Occipital lobe (tissue), 2 donors: ENCODE data around the gene S100P. TPM values are rescaled to one million over a fixed set of nuclear protein-coding genes. Genes with fewer than 3 reads are reported as not detected.

Experiments used
- DNase-seq: peaks from one replicate; lab custom pipeline; 2025; lab: John Stamatoyannopoulos, UW
- total RNA-seq: library from RNA; depleted of rRNA; stranded (reverse); fragments of >200 nt; gene quantifications from one replicate; pipeline ENCODE4 v1.2.3, GENCODE V29; 2014

Gene S100P
- total RNA-seq, 1 donor from 2014 or later: 1.6 TPM

- no peak for DNase-seq
Observed at GRCh38 chr4:6695660-6696610, 2.3 kb downstream of the S100P start.

DNA sequence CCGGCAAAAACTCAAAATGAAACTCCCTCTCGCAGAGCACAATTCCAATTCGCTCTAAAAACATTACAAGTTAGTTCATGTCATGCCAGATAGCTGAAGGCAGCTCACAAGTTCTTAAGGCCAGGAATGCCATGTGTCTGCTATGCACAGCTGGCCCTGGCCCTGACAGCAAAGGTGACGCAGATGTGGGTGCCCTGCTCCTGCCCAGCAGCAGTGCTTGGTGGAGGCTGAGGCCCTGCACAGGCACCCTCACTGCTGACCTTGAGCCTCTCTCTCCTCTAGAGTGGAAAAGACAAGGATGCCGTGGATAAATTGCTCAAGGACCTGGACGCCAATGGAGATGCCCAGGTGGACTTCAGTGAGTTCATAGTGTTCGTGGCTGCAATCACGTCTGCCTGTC is 2.9 kb downstream of the S100P start:
- no peak for DNase-seq

DNA sequence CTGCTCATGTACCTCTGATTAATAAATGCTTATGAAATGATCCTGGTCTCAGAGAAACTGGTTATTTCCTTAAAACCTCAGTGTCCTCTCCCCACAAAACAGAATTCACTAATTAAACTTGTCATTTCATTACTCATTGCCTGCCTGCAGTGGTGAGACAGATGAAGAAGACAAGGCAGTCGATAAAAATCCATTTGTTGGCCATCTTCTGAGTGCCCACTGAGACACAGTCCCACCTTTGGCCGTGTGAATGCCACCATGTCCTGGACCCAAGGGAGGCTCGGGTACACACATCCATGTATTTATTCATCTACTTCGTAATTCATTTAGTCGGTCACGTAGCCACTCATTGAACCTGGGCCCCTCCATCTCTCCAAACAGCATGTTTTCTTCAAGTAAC is 3.5 kb downstream of the S100P start:
- no peak for DNase-seq

- no peak for DNase-seq
Observed at GRCh38 chr4:6699388-6699787, 5.7 kb downstream of the S100P start.

GRCh38 chr4:6699903-6700302 is 6.2 kb downstream of the S100P start:
- DNase-seq: no peak

GRCh38 chr4:6701371-6701770 is 7.7 kb downstream of the S100P start:
- DNase-seq: no peak

DNA sequence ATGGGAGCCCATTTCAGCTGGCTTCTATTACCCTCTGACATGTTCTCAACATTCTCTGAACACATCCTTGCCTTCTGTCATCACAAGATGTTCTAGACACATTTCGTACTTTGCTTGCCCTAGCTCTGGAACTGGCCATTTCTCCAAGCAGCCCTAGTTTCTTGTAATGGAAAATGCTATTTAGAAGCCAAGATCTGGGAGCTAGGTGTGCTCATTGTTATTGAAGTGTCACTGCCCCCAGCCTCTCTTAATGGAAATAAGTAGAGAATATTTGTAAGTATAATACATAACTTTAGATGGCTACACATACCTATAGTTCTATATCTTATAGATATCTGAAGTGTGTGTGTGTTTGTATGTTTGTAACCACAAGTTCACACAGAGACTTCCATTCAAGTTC is 9.1 kb downstream of the S100P start:
- no peak for DNase-seq

DNA sequence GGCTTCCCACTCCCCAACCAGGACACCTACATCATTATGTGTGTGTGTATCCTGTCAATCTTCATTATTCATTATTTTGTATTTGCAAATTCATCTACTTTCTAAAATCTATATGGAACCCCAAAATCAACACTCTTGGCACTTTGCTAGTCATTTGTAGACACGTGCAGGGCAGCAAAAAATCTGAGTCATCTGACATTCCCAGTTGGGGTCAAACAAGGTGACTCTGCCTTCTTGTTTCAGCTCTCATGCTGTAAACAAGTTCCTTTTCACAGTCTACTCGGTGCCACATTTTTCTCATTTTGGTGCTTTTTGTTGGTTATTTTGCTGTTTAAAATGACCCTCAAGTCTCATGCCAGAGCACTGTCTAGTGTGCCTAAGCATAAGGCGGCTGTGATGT is 10.1 kb downstream of the S100P start:
- no peak for DNase-seq

DNA sequence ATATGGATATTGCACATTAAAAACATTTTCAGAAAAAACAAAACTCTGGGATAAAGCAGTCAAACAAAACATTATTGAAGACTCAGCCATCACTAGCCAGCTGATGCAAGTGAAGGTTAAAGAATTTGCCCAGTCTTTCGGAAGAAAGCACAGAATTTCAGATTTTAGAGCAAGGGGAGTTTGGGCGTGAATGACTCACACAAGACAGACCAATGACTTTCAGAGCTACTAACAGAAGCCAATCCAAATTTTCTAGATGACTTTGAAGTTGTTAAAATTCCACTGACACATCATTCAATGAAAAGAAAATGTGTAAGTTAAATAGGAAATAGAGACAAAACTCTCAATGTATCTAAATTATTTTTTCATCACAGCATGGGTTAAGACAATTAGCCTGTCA is 12.0 kb downstream of the S100P start:
- no peak for DNase-seq

- DNase-seq: no peak
Observed at GRCh38 chr4:6706173-6706572, 12.5 kb downstream of the S100P start.

DNA sequence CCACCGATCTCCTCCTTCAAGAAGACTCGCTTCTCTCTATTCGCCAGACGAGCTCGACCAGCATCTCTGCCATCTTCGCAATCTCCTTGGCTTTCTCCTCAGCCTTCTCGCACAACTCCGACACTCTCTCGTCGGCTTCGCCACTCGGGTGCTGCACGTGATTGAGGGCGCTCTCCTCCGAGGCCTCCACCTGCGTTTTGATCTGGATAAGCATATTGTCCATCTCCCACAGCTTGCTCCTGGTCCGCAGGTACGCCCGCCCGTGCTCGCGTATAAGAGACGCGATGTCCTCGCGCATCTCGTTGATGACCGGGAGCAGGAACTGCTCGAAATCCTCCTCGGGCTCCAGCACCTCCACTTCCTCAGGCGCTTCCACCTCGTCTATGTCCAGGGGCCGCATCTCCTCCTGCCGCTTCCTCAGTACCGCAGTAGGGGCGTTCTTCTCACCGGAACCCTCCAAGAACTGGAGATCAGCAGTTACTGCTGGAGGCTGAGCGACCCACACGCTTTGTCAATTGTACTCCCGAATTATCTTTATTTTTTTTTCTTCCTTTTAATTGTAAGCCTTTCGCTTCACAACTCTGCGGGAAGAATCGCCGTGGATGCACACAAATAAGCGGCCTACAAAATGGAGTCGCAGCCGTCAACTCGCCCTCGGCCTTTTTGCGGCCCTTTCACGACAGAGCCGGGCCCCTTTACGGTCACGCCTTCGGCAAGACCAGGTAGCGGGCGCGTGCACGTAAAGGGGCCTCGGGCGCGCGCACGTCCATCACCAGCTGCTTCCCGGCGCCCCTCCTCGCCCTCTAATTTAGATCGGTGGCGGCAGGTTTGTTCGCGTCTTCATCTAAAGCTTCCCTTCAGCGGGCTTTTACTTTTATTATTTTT is 15.8 kb downstream of the S100P start, which contains the start of gene MRFAP1L1:
Gene MRFAP1L1 (minus strand): TSS at position 636 of the 885 bp plus-strand sequence. CDS start 236 bp downstream, at position 400.
- peak; percentile 90 for DNase-seq

- DNase-seq: no peak
Observed at GRCh38 chr4:6710282-6710681, 16.6 kb downstream of the S100P start.

GRCh38 chr4:6710996-6711395 is 17.3 kb downstream of the S100P start:
- no peak for DNase-seq

- no peak for DNase-seq
Observed at GRCh38 chr4:6714954-6715353, 21.3 kb downstream of the S100P start.

- DNase-seq: no peak
Observed at GRCh38 chr4:6715704-6716017, 22.0 kb downstream of the S100P start.

DNA sequence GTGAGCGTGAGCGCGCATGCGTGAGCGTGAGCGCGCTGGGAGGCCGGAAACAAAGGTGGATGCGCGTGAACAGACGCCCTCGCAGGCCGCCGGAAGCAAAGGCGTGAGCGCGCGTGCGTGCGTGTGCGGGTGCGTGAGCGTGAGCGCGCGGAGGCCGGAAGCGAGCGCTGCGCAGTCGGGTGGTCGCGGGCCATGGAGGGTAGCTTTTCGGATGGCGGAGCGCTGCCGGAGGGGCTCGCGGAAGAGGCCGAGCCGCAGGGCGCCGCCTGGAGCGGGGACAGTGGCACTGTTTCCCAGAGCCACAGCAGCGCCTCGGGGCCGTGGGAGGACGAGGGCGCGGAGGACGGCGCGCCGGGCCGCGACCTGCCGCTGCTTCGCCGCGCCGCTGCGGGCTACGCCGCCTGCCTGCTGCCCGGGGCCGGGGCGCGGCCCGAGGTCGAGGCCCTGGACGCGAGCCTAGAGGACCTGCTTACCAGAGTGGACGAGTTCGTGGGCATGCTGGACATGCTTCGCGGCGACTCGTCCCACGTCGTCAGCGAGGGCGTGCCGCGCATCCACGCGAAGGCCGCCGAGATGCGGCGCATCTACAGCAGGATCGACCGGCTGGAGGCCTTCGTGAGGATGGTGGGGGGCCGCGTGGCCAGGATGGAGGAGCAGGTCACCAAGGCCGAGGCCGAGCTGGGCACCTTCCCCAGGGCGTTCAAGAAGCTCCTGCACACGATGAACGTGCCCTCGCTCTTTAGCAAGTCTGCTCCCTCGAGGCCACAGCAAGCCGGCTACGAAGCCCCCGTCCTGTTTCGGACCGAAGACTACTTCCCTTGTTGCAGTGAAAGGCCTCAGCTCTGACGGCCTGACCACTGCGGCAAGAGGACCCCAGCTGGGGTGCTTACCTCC is 22.6 kb downstream of the S100P start, which contains the start of gene BLOC1S4:
Gene BLOC1S4 (plus strand): TSS at position 157 of the 894 bp plus-strand sequence. CDS start 36 bp downstream, at position 193.
- peak; percentile 73 for DNase-seq

DNA sequence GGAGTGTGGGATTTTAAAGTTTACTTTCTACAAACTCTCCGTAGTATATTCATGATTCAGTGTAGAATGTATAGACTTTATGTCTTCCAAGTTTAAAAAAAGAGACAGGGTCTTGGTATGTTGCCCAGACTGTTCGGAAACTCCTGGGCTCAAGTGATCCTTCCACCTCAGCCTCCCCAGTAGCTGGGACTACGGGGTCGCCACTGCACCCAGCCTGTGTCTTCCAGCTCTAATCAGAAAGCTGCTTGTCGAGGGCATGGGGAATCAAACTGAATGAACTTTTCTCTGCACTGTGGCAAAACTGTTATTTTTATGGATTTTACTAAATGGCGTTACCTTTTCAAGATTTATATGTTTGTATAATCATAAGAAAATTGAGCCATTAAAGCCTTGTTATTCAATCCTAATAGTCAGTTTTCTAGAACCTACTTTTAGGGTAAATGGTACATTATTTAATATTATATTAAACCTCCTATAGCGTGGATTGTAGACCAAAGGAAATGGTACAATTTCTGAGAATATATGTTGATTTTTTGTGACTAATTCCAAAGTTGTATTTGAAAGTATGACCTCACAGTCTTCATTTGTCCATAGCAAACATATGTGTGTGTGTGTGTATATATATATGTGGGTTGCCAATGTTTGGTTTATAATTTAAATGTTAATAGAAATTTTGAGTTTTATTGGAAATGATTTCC is 23.4 kb downstream of the S100P start:
- DNase-seq: no peak

DNA sequence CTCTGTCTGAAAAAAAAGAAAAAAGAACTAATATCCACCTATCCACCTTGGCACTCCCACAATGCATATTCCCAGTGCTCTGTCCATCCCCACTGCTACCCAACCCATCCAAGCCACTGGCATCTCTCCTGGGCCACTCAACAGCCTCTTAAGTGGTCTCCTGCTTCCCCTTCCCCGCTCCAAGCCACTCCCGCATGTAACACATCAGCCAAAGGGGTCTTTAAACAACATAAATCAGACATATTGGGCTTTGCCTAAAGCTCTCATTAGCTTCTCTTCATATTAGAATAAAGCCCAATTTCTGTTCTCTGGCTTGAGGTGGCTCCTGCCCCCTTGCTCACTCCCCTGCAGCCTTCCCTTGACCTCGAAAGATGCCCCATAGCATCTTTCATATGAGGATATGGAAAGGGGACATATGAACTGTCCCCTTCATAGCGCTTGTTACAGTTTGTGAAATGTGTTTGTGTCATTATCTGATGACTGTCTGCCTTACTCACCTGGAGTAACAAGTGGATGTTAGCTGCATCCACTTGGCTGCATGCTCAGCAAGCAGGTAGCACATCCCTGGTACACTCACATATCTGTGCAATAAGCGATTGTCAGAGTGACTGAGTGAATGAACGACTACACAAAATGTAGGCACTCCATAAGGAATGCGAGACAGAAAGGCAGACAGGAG is 25.4 kb downstream of the S100P start:
- DNase-seq: no peak

DNA sequence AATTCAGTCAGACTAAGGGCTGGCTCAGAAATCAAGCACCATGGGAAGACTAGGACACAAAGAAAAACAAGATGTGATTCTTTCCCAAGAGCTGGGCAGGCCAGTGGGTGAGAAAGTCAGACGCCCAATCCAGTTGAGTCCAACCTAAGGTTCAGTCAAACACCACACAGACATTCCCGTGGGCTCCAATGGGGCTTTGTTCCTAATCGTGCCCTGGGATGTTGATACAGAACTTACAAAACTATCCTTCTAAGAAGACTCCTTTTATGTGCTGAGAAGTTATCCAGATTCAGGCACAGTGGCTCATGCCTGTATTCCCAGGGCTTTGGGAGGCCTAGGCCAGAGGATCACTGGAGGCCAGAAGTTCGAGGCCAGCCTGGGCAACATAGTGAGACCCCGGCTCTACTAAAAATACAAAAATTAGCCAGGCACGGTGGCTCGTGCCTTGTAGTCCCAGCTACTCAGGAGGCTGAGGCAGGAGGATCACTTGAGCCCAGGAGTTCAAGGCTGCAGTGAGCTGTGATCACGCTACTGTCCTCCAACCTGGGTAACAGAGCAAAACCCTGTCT is 26.0 kb downstream of the S100P start:
- no peak for DNase-seq
